Mesodermal cell (in vitro differentiated cells): ENCODE results near the gene ARHGAP29.

ENCODE experiments used
- H3K27ac ChIP-seq: 2 replicates; pipeline ENCODE4 v1.7.0; 2013; ENCODE audit warnings: mild to moderate bottlenecking, low read depth, low read length, moderate library complexity; ENCODE audit not compliant: severe bottlenecking
- H3K36me3 ChIP-seq: 2 replicates; pipeline ENCODE4 v1.7.1; 2013; ENCODE audit warnings: mild to moderate bottlenecking, low read length, moderate library complexity; ENCODE audit not compliant: control insufficient read depth, insufficient read depth
- H3K4me1 ChIP-seq: one replicate; pipeline ENCODE4 v1.7.1; 2013; ENCODE audit warnings: mild to moderate bottlenecking, low read length; ENCODE audit not compliant: insufficient read depth, control insufficient read depth, poor library complexity, severe bottlenecking
- H3K4me3 ChIP-seq: 2 replicates; pipeline ENCODE4 v1.7.0; 2013; ENCODE audit warnings: low read length, control low read depth, mild to moderate bottlenecking; ENCODE audit not compliant: insufficient read depth, poor library complexity, severe bottlenecking; ENCODE audit errors: extremely low read depth
- H3K9me3 ChIP-seq: 2 replicates; pipeline ENCODE4 v1.7.1; 2013; ENCODE audit warnings: mild to moderate bottlenecking, low read length, moderate library complexity; ENCODE audit not compliant: control insufficient read depth
- WGBS, 2 experiments: methylation state at CpG; one replicate each; pipeline ENCODE4 v1.1.5; 2013; ENCODE audit warnings: missing lambda C conversion rate in 2 of 2; ENCODE audit not compliant: insufficient coverage in 2 of 2; 5-methylcytosine and 5-hydroxymethylcytosine counted together

ARHGAP29 gene

GRCh38 chr1:94235189-94236012 lies 2.0 kb downstream of the ARHGAP29 start:
- 77 to 78% methylated on average over 4 of the region's 9 CpGs for WGBS, 2 experiments
- no peak overlapping the region for H3K27ac ChIP-seq
- no peaks in the 10 kb centered on the region for H3K36me3 ChIP-seq
- peaks cover 7% of the 10 kb centered on the region for H3K4me1 ChIP-seq
- no peaks in the 10 kb centered on the region for H3K9me3 ChIP-seq
- peak overlapping the region; percentile 85 for H3K4me3 ChIP-seq

GRCh38 chr1:94234615-94235014 lies 2.8 kb downstream of the ARHGAP29 start:
- Histone ChIP-seq H3K9me3 (no peaks in the 10 kb centered on the region), H3K4me1 (peaks cover 2% of the 10 kb centered on the region), H3K27ac (no peak overlapping the region), H3K36me3 (no peaks in the 10 kb centered on the region), H3K4me3 (peak overlapping the region; percentile 85)
- no CpG with 5 or more reads among the region's 1 CpG for WGBS, 2 experiments

- H3K36me3 ChIP-seq: no peaks in the 10 kb centered on the region
These were observed 5.6 kb downstream of the ARHGAP29 start for GRCh38 chr1:94231746-94232145.

GRCh38 chr1:94230920-94231319 lies 6.5 kb downstream of the ARHGAP29 start:
- no peaks in the 10 kb centered on the region for H3K36me3 ChIP-seq
- 60% methylated on average over 1 of the region's 1 CpG; no CpG with 5 or more reads in 1 of the 2 experiments for WGBS, 2 experiments
- no peaks in the 10 kb centered on the region for H3K9me3 ChIP-seq
- H3K4me1 ChIP-seq: no peaks in the 10 kb centered on the region
- no peak overlapping the region for H3K27ac ChIP-seq
- no peak overlapping the region for H3K4me3 ChIP-seq

More at GRCh38 chr1:94231746-94232145, 5.6 kb downstream of the ARHGAP29 start:
- H3K27ac ChIP-seq: no peak overlapping the region
- no peak overlapping the region for H3K4me3 ChIP-seq
- no peaks in the 10 kb centered on the region for H3K9me3 ChIP-seq
- H3K4me1 ChIP-seq: no peaks in the 10 kb centered on the region
- WGBS, 2 experiments: no CpG with 5 or more reads among the region's 1 CpG

GRCh38 chr1:94228640-94229375 lies 8.6 kb downstream of the ARHGAP29 start:
- H3K4me3 ChIP-seq: no peak overlapping the region
- WGBS, 2 experiments: no CpG with 5 or more reads among the region's 4 CpGs
- no peaks in the 10 kb centered on the region for H3K9me3 ChIP-seq
- H3K36me3 ChIP-seq: no peaks in the 10 kb centered on the region
- H3K4me1 ChIP-seq: no peaks in the 10 kb centered on the region
- H3K27ac ChIP-seq: no peak overlapping the region

GRCh38 chr1:94227624-94228023 lies 9.8 kb downstream of the ARHGAP29 start:
- no CpG with 5 or more reads among the region's 1 CpG for WGBS, 2 experiments
- Histone ChIP-seq H3K27ac (no peak overlapping the region), H3K9me3 (no peaks in the 10 kb centered on the region), H3K36me3 (no peaks in the 10 kb centered on the region), H3K4me1 (no peaks in the 10 kb centered on the region), H3K4me3 (no peak overlapping the region)

- Histone ChIP-seq H3K9me3 (no peaks in the 10 kb centered on the region), H3K4me3 (no peak overlapping the region), H3K27ac (no peak overlapping the region), H3K36me3 (no peaks in the 10 kb centered on the region), H3K4me1 (no peaks in the 10 kb centered on the region)
- WGBS, 2 experiments: no CpG with 5 or more reads among the region's 2 CpGs
These were observed 11.5 kb downstream of the ARHGAP29 start for GRCh38 chr1:94225845-94226244.

- no peak overlapping the region for H3K27ac ChIP-seq
- peaks cover 5% of the 10 kb centered on the region for H3K4me1 ChIP-seq
- peaks cover 35% of the 10 kb centered on the region for H3K36me3 ChIP-seq
- no peak overlapping the region for H3K4me3 ChIP-seq
- H3K9me3 ChIP-seq: no peaks in the 10 kb centered on the region
- WGBS, 2 experiments: 100% methylated on average over 1 of the region's 2 CpGs; no CpG with 5 or more reads in 1 of the 2 experiments
These were observed 19.1 kb downstream of the ARHGAP29 start for GRCh38 chr1:94218332-94218731.

- H3K4me3 ChIP-seq: no peak overlapping the region
- no peaks in the 10 kb centered on the region for H3K9me3 ChIP-seq
- H3K36me3 ChIP-seq: peaks cover 49% of the 10 kb centered on the region
- H3K27ac ChIP-seq: no peak overlapping the region
- peaks cover 5% of the 10 kb centered on the region for H3K4me1 ChIP-seq
These were observed 21.4 kb downstream of the ARHGAP29 start for GRCh38 chr1:94215955-94216354.

GRCh38 chr1:94209982-94210381 lies 27.4 kb downstream of the ARHGAP29 start:
- Histone ChIP-seq H3K9me3 (no peaks in the 10 kb centered on the region), H3K4me3 (no peak overlapping the region), H3K4me1 (no peaks in the 10 kb centered on the region), H3K27ac (no peak overlapping the region), H3K36me3 (peaks cover 61% of the 10 kb centered on the region)
- no CpG with 5 or more reads among the region's 1 CpG for WGBS, 2 experiments

- no peak overlapping the region for H3K27ac ChIP-seq
- H3K4me1 ChIP-seq: no peaks in the 10 kb centered on the region
- peaks cover 62% of the 10 kb centered on the region for H3K36me3 ChIP-seq
These were observed 28.0 kb downstream of the ARHGAP29 start for GRCh38 chr1:94209425-94209824.

More at GRCh38 chr1:94209425-94209824, 28.0 kb downstream of the ARHGAP29 start:
- Histone ChIP-seq H3K4me3 (no peak overlapping the region), H3K9me3 (no peaks in the 10 kb centered on the region)
